IPS-11a (cell line): ENCODE measurements around the gene LRRC63.
A peak's percentile ranks its signal among the peaks of the same experiment; 100 is the strongest.
"Not testable (repeated sequence)": the region's sequence is repeated elsewhere in the genome, so short reads cannot be mapped to it uniquely, and the experiment has no call there.

Source experiments
- H3K4me3 ChIP-seq: one replicate; pipeline ENCODE4 v1.5.1; 2013; ENCODE audit warnings: low read depth, low read length, control low read depth

The LRRC63 gene, protein sequence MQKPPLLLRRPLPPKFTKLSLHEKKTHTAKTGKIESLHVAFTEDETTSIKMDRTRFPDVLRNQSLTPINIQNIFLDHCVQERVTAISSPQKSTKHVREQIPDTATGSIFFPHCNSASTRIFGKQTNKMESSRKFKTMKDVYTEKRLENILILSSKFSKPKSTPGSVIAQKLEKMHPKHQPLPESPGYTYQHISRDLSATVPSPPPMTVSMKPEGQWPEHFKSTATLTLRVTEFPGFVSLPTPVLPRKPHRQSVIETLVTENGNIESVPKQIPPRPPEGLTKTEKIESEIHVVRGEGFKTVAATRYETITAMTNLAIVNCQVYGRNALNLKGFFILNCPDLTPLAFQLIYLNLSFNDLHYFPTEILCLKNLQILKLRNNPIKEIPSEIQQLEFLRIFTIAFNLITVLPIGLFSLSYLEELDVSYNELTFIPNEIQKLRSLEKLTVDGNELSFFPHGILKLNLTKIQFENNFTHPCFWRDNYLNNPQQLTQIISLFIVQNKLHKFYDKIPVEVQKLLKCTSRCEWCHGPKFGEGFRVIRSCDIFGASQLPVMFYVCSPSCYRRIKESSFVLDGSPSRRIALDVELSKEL

DNA sequence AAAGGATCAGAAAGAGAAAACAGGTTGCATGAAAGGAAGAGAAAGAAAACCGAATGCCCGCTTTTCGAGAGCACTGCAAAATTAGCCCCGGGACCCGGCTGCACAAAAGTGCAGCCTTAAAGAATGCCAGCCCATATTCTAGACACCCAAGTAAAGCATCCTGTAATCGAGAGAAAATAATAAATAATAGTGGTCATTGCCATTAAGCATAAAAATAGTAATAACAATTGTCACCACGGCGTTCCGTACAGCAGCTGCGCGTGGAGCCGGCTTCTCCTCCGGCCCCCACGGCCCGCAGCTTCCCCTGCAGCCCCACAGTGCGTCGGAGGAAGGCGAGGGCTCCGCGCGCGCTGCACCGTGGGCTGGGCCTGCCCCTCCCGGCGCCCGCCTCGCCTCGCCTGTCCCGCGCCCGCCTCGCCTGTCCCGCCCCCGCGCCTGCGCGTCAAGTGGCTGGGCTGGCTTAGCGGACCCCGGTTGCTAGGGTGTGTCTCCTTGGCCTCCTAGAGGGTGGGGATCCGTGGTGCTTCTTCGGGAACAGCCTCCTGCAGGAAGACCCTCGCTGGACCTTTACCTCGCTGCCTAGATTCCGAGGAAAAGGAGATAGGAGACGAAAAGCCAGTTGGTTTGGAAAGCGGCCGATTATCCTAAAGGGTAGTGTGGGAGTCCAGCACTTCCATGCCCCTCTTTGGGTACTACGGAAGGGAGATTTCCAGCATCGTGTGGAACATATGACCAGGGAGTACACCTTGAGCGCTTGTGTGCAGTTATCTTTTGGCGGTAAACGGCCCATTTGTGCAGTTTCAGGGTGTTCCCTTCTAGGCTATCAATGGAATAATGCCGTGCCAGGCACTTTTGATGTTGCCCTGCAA is at the start of gene LRRC63:
LRRC63 (plus strand) TSS at position 446 of the 869 bp plus-strand sequence. CDS start 1,107 bp downstream, outside the sequence.
- H3K4me3 ChIP-seq, result peak within 1 kb of the TSS; percentile 52

DNA sequence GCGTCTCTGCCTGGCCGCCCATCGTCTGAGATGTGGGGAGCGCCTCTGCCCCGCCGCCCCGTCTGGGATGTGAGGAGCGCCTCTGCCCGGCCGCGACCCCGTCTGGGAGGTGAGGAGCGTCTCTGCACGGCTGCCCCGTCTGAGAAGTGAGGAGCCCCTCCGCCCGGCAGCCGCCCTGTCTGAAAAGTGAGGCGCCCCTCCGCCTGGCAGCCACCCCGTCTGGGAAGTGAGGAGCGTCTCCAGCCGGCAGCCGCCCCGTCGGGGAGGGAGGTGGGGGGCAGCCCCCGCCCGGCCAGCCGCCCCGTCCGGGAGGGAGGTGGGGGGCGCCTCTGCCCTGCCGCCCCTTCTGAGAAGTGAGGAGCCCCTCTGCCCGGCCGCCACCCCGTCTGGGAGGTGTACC is 49.0 kb upstream of the LRRC63 start:
- not testable (repeated sequence) for H3K4me3 ChIP-seq

DNA sequence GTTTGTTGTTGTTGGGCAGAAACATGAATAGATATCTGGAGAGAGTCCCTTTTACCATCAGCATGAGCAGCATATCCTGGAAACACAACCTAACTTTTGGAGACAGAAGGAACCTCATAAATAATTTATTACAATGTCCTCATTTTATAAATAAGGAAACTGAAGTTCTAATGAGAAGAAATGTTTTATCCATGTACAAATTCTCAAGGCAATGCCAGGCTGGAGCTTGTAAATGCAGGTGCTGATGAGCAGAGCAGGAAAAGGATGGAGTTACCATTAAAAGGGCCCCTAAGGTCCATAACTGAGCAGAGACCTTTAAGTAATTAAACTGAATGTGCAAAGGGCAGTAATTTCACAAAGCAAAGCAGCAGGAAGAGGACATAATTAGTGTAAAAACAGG is 47.1 kb upstream of the LRRC63 start:
- H3K4me3 ChIP-seq, result no peak overlapping the region

DNA sequence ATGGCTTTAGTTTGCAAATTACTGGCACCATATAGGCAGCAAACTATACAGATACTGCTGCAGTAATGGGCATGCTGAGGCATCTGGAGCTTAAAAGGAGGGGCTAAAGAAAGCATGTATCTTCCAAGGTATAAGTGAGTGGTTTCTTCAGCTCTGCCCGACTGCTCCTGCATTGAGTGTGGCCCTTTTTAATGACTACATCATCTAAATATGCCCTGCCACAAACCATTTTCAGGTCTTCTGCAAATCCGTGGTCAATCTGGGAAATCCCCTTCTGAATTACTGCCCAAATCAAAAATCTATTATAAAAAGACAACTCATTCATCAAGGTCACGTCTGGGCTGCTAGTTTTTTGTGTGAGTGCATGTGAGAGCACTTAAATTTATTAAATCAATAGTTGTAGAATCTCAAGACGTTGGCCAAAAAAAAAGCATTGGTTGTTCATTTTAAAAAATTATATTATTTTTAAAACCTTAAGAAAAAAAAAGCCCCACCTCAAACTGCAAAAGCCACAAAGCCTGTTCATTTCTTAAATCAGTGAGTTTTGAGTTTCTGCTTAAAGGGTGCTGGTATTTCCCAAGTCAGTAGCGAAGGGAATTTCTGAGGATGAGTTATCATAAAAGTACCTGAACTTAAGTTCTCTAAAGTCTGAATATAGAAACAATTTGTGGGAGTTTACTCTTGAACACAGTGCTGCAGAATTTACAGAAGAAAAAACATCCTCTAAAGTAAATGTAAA is 46.1 kb upstream of the LRRC63 start:
- H3K4me3 ChIP-seq, result no peak overlapping the region

DNA sequence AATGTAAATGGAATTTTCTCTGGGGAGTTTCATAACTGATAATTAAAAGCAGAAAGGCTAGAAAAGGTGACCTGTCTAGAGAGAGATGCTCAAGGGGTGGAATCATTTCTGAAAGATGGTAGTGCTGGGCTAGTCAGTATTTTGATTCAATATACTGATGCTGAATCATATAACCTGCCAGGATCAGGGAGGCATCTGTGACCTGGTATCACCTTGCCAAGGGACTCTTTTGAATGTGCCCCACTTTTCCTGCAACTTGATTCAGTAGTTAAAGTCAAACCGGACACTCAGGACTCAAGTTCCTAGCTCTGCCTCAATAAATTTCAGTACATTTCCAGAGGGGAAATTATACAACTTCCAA is 45.5 kb upstream of the LRRC63 start:
- no peak overlapping the region for H3K4me3 ChIP-seq

DNA sequence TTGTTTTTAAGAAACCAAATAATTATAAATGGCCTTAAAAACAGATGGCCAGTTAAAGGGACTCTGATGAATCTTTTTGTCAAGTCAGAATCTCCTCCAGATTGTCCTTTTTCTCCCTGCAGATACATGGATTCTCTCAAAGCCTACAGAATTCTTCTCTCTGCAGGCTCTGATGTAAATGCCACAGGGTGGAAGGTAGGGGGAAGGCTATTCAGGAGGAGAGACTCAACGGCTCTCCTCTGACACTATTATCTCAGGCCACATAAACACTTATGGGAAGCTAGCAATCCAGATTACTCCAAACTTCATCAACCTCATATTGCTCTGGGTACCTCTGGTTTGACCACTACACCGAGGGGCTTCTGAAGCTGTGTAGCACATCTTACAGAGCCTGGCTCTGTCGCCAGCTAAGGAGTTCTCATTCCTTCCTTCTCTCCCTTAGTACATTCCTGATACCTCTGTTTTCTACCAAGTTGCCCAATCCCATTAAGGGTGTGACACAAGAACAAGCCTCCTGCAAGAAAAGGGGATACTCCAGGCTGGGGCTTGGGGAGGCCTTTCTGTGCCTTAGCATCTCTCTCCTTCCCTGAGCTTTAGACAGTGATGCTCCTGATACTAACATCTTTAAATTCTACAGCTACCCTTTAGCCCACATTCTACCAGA is 44.6 kb upstream of the LRRC63 start:
- no peak overlapping the region for H3K4me3 ChIP-seq

DNA sequence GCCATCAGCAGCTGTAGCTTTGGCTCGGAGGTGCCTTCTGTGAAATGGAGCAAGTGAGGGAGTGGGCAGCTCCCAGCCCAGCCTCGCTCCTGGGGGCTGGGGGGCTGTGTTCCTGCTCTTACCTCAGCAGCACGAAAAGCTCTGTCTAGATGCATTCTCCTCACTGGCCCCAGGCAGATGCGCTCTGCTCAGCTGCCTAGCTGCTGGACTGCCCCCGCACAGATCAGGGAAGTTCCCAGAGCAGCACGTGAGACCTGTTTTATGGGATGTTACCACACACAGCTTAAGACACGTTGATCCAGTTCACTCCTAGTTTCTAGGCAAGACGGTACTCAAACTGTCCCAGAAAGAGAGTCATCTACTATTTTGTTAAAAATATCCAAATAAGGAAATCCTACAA is 43.4 kb upstream of the LRRC63 start:
- H3K4me3 ChIP-seq, result no peak overlapping the region

DNA sequence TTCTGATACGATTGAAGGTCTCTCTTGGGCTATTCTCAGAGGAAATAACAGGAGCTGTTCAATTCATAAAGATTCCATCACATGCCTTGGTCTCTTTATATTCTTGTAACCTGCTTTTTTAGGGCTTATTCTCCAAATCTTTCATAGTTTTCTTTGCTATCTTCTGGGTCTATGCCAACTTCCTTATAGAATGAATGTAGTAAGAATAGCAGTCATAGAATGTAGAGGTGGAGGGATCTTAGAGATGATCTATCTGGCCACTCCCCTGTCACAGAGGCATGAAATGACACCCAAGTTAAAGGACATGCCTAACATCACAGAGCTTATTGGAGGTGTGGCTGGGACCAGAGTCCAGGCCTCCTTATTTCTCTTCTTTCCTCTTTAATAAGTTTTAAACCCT is 42.9 kb upstream of the LRRC63 start:
- no peak overlapping the region for H3K4me3 ChIP-seq

DNA sequence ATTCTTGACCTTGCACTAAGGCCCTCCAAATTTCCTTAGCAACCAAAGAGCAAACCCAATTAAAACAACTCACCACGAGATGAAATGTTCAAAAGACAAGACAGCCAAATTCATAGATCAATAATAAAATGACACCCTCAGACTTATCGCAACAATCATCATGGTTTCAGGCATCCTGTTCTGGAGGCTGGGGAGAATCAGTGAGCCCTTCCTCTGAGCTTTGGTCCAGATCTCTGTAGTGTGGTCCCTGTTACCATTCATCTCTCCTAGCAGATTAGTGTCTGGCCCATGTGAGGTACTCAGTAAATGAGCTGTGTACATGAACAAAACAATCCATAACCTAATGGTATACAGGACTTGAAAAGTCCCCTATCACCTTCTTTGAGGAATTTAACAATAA is 42.0 kb upstream of the LRRC63 start:
- no peak overlapping the region for H3K4me3 ChIP-seq

DNA sequence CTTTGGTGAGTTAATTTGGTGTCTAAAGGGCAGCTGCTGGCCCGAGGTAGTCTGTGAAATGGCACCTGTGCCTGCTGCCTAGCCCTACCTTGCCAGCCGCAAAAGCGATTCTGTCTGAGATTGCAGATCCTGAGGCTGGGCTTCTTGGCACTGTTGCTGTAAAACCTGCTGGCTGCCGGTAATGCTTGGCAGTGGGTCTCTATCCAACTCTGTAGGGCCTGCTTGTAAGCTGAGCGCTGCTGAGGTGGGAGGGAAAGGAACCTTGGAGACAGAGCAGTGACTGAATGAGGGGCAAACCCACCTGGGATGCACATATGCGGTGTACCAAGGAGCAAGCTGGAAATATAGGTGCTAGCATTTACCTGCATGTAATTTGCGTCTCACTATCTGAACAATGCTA is 41.5 kb upstream of the LRRC63 start:
- H3K4me3 ChIP-seq, result no peak overlapping the region

DNA sequence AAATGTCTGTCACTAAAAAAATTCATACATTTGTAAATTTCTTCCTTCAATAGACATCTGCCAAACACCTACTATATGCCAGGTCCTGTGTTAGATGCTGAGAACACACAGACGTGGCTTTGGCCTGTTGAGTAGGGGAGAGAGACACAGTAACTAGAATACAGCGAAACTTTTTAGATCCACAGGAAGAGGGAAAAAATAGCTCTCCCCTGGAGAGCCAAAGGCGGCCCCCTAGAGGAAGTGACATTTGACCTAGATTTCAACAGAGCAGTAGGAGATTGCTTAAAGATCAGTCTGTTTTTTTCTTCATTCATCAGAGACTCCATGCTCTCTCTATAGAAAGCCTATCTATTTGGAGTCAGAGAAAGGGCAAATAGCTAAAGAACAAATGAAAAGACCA is 41.0 kb upstream of the LRRC63 start:
- no peak overlapping the region for H3K4me3 ChIP-seq

DNA sequence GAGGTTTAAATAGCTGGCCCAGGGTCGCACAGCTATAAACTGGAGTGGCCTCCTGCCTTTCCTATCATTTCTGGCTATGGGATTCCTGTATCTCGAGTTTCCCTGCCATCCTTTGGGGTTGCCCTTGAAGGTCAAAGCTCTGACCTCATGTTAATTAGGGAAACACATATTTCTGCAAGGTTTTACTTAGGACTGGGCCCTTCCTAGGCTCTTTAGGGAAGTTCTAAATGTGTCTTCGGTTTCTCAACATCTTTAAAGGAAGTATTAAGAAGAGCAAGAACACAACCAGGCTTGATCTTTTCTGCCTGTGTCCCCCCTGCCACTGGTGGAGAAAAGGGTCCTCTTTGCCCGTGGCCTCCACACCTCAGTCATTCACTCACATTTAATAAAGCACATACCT is 40.5 kb upstream of the LRRC63 start:
- no peak overlapping the region for H3K4me3 ChIP-seq

DNA sequence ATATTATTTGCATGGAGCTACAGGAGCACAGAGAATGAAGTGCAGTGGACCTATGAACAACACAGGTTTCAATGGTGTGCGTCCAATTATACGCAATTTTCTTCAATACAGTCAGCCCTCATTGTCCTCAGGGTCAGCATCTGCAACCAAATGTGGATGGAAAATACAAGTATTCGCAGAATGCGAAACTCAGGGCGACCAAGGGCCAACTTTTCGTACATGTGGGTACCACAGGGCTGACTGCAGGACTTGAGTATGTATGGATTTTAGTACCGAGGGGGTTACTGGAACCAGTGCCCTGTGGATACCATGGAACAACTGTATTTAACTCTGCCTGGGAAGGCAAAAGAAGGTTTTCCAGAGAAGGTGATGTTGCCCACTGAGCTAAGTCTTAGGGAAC is 40.0 kb upstream of the LRRC63 start:
- no peak overlapping the region for H3K4me3 ChIP-seq

DNA sequence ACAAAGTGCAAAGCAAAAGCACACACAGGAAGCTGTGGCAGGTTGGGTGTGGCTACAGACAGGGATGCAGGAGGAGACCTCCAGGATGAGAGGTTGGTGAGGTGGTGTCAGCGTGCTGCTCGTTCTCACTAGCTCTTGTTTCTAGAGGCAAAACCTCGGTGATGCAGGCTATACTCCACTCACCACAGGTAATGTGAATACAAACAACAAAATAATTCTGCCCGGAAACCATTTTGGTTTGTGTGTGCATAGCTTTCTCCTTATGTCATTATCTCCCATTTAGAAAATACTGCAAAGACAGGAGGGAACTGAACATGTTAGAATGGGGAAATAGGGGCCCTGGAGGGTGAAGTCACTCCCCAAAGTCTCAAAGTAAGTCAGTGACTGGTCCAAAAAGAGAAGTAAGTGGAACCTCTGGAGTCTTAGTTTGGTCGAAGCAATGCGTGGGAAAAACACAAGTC is 39.2 kb upstream of the LRRC63 start:
- no peak overlapping the region for H3K4me3 ChIP-seq

DNA sequence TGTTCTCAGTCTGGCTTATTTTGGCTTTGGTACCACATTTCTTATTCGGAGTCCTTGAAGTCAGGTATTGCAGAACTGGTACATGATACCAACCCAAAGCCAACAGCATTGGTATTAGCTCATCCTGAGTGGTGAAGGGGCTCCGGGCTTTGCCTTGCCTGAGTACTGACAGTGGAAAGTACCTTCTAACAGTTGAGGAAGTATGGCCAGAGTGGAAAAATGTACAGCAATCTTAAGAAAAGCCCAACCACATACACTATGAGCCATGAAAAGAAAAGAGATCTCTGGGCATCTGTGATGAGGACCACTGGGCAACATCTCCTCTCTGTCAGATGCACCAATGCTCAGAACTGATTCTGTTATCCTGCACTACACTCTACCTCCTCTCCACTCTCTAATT is 38.1 kb upstream of the LRRC63 start:
- no peak overlapping the region for H3K4me3 ChIP-seq

DNA sequence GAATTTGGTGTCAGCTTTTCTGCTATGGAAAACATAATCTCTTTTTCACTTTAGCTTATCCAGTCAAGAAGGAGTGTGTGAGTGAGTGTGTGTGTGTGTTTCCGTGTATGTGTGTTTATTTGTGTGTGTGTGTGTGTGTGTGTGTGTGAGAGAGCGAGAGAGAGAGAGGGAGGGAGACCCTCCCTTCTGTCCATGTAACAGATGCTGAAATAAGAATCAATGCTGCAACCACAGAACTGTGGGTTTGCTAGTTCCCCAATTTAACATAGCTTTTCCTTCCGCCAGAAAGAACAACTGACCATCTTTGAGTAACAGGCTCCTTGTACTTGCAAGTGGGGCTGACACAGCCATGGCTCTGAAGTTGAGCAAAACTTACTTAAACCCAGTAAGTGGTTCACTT is 35.0 kb upstream of the LRRC63 start:
- H3K4me3 ChIP-seq, result no peak overlapping the region

DNA sequence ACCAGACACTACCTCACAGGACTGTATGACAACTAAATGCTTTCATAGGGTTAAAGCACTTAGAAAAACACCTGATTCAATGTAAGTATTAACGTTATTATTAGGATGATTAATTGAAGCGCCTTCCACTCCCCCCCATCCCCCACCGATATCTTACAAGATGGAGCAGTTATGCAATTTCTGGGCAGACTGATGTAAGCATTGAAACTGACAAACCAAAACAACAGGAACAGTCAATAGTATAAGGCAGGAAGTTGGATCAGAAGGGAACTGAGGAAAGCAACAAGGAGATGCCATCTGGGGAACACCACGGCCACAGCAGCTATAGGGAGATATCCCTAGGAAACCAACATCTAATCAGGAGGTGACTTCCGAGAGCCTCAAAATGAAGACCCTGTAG is 33.6 kb upstream of the LRRC63 start:
- no peak overlapping the region for H3K4me3 ChIP-seq

DNA sequence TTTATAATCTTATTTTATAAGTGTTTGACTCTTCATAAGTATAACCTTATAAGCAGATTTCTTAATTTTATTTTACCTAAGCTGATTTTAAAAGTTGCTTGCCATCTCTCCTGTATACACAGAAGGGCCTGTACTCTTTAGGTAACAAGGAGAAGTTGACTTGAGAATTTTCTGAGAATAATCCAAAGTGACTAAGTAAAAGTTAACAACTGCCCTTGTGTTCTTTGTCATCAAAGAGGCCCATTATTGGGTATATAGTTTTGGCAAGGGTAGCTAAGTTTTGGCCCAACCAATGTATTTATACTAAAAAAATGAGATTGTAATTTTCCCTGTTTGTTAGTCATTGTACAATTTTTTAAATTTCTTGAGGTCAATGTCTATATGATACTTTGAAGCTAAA is 32.9 kb upstream of the LRRC63 start:
- no peak overlapping the region for H3K4me3 ChIP-seq

DNA sequence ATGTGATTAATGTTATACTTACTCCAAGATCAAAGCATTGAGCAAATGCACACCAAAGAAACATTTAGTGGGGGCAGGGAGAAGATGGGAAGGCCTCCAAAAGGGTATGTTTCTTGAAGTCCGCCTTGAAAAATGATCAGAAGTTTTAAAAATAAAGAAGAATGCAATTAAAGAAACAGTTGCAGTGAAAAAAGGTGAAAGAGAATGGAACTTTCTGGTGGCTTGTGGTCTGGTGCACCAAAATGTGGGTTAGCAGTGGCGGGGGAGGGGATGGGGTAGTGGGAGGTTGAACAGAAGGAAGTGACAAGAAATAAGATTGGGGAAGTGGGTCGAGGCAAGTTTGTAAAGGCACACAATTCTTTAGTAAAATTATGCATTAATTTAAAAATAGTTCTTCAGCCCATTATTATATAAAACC is 32.2 kb upstream of the LRRC63 start:
- H3K4me3 ChIP-seq, result no peak overlapping the region

DNA sequence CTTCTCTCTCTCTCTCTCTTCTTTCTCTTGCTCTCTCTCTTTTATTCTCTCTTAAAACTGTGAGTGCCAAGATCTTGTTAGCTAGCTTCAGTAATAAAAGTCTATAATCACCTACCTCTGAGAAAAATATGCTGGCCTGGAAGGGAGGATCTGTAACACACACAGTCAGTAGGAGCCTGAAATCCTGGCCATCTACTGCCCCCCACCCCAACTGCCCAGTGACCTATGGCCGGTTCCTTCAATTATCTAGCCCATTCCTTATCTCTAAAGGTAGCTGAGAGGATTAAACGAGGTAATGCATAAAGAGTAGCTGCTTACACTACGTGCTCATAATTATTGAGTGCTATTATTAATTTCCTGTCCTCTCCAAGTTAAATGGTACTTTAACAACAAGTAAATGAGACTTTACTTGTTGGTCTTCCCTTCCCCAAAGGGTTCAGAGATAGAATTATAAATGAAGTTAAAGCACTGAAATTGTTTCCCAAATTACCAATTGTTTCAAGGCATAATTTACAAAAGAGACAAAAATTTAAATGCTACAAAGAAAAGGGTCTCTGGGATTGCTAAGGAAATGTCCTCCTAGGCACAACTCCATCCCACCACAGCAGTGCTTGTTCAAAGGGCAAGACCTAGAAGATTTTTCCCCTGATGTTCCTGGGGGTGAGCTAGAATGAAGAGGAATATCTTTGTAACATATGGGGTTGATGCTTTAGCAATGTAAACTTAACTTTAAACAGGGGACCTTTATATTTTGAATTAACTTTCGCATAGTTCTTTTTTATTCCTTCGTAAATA is 31.6 kb upstream of the LRRC63 start:
- peak overlapping the region; percentile 25 for H3K4me3 ChIP-seq
